ENCODE data around the gene SPOCK1.

DNA sequence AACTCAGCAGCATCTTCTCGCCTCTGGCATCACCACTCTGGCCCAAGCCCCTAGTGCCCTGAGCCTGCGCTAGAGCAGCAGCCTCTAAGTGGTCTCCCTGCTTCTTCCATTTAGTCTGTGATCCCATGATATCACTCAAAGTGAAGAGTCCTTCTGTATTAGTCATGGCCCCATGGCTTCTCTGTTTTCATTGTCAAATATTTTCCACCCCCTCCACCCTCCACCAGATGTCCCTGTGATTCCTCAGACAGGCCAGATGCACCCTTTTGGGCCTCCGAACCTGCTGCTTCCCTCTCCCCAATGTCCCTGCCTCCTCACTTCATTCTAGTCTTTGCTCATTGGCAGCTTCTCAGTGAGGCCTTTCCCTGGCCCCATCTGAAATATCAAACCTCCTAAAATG is 299.2 kb downstream of the SPOCK1 start:
- no peak for TF ChIP-seq POLR2A (IDR thresholded peaks at IDR 0.05; ENCODE audit: low read depth, low read length)
- TF ChIP-seq, protein P1, sequence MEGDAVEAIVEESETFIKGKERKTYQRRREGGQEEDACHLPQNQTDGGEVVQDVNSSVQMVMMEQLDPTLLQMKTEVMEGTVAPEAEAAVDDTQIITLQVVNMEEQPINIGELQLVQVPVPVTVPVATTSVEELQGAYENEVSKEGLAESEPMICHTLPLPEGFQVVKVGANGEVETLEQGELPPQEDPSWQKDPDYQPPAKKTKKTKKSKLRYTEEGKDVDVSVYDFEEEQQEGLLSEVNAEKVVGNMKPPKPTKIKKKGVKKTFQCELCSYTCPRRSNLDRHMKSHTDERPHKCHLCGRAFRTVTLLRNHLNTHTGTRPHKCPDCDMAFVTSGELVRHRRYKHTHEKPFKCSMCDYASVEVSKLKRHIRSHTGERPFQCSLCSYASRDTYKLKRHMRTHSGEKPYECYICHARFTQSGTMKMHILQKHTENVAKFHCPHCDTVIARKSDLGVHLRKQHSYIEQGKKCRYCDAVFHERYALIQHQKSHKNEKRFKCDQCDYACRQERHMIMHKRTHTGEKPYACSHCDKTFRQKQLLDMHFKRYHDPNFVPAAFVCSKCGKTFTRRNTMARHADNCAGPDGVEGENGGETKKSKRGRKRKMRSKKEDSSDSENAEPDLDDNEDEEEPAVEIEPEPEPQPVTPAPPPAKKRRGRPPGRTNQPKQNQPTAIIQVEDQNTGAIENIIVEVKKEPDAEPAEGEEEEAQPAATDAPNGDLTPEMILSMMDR (conservative IDR thresholded peaks at IDR 0.05; ENCODE audit: low read depth, low read length): peak; percentile 36
- no peak for TF ChIP-seq MXI1 (IDR thresholded peaks at IDR 0.05; ENCODE audit: borderline replicate concordance, low read depth, low read length)
- no peak for TF ChIP-seq BHLHE40 (IDR thresholded peaks at IDR 0.05; ENCODE audit: low read depth, low read length)
- TF ChIP-seq RCOR1 (IDR thresholded peaks at IDR 0.05; ENCODE audit: insufficient replicate concordance, low read length): peak; percentile 27
- TF ChIP-seq RFX5 (IDR thresholded peaks at IDR 0.05; ENCODE audit: low read depth, low read length): no peak
- no peak for TF ChIP-seq CEBPB (IDR thresholded peaks at IDR 0.05; ENCODE audit: low read depth, low read length)
- no peak for TF ChIP-seq MAFK (IDR thresholded peaks at IDR 0.05; ENCODE audit: low read depth, low read length)
- TF ChIP-seq, protein P2, sequence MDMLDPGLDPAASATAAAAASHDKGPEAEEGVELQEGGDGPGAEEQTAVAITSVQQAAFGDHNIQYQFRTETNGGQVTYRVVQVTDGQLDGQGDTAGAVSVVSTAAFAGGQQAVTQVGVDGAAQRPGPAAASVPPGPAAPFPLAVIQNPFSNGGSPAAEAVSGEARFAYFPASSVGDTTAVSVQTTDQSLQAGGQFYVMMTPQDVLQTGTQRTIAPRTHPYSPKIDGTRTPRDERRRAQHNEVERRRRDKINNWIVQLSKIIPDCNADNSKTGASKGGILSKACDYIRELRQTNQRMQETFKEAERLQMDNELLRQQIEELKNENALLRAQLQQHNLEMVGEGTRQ (IDR thresholded peaks at IDR 0.05; ENCODE audit: low read depth, low read length): no peak
- TF ChIP-seq MAZ (IDR thresholded peaks at IDR 0.05; ENCODE audit: borderline replicate concordance, low read depth, low read length): no peak
- peak; percentile 38; the same call in 1 of the 2 replicates for TF ChIP-seq SMC3 (IDR thresholded peaks at IDR 0.05; ENCODE audit: low read depth, low read length)
- peak; percentile 44 for TF ChIP-seq RAD21 (IDR thresholded peaks at IDR 0.05; ENCODE audit: low read length)

Measured in IMR-90 (cell line).